LNCAP (cell line): ENCODE measurements around the gene FAM53C.

Source experiments
- TF ChIP-seq, protein P1 (sequence below): fragments of 450-650 bp; IDR thresholded peaks from 2 replicates; pipeline ENCODE4 v1.5.1; 2017; ENCODE audit warnings: mild to moderate bottlenecking

Gene FAM53C

DNA sequence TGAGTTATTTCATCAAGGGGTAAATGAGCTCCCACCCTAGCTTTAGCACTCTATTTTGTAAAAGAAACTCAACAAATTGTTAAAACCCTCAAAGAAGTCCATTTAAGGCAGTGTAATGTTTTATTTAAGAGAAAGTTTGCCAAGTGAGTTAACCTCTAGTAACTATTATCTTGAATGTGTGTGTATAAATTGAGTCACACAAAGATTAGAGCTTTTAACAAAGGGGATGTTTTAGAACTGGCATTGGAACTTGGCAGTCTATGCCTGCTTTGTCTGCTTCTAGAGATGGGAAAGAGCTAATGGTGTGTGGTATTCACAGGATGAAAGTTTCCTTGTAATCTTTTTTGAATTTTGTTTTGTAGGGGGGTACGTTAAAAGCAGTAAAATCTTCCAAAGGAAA lies 47.6 kb downstream of the FAM53C start:
- TF ChIP-seq, protein P1, sequence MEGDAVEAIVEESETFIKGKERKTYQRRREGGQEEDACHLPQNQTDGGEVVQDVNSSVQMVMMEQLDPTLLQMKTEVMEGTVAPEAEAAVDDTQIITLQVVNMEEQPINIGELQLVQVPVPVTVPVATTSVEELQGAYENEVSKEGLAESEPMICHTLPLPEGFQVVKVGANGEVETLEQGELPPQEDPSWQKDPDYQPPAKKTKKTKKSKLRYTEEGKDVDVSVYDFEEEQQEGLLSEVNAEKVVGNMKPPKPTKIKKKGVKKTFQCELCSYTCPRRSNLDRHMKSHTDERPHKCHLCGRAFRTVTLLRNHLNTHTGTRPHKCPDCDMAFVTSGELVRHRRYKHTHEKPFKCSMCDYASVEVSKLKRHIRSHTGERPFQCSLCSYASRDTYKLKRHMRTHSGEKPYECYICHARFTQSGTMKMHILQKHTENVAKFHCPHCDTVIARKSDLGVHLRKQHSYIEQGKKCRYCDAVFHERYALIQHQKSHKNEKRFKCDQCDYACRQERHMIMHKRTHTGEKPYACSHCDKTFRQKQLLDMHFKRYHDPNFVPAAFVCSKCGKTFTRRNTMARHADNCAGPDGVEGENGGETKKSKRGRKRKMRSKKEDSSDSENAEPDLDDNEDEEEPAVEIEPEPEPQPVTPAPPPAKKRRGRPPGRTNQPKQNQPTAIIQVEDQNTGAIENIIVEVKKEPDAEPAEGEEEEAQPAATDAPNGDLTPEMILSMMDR, result no peak

DNA sequence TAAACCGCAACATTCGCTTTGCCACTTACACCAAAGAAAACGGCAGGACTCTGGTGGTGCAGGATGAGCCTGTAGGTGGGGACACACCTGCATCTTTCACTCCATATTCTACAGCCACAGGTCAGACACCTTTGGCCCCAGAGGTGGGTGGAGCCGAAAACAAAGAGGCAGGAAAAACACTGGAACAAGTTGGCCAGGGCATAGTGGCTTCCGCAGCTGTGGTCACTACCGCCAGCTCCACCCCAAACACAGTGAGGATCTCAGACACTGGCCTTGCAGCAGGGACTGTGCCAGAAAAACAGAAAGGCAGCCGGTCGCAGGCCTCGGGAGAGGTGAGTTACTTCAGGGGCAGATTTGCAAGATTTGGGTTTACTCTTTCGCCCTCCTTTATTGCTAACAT lies 48.2 kb downstream of the FAM53C start:
- TF ChIP-seq, protein P1, result no peak

DNA sequence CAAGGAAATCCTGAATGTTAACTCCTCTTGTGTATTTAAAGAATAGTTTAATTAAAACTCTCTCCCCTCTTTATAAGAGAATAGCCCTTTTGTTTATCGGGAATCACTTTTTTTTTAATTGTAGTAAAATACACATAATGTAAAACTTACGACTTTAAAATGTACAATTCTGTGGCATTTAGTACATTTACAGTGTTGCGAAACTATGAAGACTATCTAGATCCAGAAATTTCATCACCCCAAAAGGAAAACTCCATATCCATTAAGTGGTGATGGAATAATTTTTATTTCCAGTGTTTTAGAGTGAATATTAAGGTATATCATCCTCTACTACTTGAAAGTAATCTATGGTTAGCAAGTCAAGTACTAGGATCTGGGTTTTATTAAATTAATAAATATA lies 51.3 kb downstream of the FAM53C start:
- TF ChIP-seq, protein P1, result no peak

DNA sequence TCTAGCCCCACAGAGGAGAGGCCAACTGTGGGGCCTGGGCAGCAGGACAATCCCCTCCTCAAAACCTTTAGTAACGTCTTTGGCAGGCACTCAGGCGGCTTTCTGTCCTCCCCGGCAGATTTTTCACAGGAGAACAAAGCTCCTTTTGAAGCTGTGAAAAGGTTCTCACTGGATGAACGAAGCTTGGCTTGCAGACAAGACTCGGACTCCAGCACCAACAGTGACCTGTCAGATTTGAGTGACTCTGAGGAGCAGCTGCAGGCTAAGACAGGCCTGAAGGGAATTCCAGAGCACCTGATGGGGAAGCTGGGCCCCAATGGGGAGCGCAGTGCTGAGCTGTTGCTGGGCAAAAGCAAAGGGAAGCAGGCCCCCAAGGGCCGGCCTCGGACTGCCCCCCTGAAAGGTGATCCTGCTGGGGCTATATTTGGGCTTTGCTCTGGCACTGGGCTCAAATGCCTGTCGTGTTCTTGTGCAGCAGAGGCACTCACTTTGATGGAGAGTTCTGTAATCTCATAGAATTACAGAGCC lies 53.9 kb downstream of the FAM53C start:
- TF ChIP-seq, protein P1, result no peak
